HG03045 (cell line): Measurements from ENCODE around the gene MEIS2.

ENCODE experiments used
- ATAC-seq: cut with Tn5 transposase; IDR thresholded peaks from one replicate; pipeline ENCODE4 v1.9.1; 2021; ENCODE audit warnings: mild to moderate bottlenecking, moderate library complexity; ENCODE audit not compliant: unreplicated experiment

MEIS2 gene

DNA sequence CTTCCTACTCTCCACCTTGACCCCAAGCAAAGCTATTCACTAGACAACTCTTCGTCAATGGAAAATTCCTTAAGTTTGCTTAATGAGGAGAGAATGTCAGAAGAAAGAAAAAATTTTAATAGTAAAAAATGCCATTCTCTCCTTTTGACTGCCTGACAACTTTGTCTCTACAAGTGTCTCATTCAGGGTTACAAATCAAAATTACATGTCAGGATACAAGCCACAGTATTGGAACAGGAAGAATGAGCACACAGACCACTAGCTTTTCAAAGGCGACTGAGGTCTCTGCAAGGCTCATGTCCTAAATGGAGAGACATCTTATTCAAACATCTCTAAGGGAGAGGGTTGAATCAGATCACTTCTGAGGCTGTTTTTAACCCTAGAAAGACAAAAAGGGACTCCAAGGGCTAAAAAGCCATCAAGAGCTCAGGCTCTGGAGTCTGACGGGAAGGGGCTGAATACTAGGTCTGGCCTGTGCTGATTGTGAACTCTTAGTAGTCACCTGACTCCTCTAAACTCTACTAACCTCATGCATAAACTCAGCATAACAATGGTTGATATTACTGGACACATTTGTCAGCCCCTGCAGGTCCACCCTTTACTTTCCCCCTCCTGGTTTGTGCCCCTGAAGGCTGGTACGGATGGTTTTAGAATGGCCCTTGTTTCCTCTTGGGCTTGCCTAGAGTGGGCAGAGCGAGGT is 12.8 kb upstream of the MEIS2 start:
- ATAC-seq, result no peak

GRCh38 chr15:37112171-37112570 is 11.8 kb upstream of the MEIS2 start:
- ATAC-seq, result no peak

- ATAC-seq, result no peak
These were observed 11.0 kb upstream of the MEIS2 start for GRCh38 chr15:37111427-37111717.

DNA sequence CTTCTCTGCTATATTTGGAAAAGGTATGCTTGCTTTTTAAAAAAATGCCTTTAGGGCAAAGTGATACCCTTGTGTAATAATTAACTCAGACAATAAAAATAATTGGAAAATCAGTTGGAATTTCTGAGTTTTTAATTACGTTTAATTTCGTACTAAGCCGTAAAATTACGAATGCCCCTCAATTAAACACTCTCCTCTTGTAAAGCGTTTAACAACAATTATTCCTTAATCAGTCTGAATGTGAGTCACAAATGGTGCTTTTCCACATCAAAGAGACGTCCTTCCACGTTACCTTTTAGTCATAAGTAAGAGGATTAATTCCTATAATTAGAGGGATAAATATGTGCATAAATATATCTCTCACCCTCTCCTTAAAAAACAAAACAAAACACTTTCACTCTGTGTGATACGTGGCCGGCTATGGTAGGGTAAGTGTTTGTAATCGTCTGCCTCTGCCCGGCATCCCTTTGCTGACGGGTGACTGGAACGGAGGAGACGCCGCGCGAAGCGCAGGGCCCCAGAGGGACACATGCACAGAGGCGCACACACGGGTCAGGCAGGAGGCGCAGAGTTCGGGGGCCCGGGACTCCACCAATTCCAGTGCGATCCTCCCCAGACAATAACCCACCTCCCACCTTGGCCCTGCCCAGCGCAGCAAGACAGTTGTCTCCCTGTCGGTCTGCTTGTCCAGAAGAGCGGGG is 9.7 kb upstream of the MEIS2 start:
- no peak for ATAC-seq

DNA sequence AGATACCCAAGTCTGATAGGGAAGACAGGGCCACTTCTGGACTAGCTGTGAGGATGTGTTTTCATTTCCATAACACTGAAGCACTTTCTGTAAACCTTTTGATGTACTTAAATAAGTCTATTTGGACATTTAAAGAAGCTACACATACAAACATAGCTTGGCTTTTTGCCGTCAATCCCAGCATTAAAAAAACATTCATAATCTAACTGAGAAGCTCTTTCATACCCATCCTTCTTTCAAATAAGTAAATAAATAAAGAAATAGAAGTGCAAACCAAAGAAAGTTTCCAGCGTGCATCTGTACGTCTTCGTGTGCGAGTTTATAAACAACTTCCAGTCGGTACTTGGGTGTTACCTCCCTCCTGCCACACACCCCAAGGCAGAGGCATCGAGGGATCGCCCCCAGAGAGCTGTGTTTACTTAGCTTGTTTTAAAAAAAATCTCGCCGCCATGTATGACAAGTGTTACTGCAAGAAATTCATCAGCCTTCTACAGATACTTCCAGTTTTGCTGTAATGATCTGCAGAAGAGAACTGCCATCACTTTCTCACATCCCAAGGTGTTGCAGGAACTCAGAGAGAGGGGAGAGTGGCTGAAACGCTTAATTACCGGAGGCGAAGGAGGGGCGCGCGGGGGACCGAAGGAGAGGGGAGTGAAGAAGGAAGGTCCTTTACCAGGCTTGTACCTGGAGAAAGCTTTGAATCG is 9.0 kb upstream of the MEIS2 start:
- ATAC-seq, result no peak

GRCh38 chr15:37108381-37109167 is 8.2 kb upstream of the MEIS2 start:
- no peak for ATAC-seq

DNA sequence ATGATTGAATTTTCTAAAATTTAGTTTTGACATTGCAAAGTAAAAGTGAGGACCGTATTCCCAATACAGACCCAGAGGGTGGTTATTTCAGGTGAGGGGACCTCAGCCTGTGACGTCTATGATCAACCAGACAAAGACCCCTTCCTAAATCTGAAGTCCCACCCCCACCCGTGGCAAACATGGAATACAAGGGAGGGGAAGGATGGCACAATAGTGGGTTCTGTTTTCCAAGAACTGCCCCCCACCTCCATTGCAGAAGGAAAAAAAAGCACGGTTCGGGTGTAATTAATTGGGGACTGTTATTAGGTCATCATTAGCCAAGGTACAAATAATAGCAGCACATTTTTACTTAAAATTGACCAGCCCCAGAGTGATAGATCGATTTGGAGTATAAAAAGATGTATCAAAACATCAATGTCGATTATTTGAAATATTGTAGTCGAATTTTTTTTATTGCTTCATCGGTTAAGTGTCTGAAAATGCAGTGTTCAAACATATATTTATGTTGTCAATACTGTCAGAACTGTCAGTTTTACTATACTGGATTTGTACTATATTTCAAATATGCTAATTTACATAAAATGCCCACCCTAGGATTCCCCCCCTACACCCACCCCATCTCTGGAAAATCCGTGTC is 7.5 kb upstream of the MEIS2 start:
- no peak for ATAC-seq

GRCh38 chr15:37107071-37107743 is 6.9 kb upstream of the MEIS2 start:
- no peak for ATAC-seq

GRCh38 chr15:37106490-37107001 is 6.2 kb upstream of the MEIS2 start:
- ATAC-seq, result no peak

DNA sequence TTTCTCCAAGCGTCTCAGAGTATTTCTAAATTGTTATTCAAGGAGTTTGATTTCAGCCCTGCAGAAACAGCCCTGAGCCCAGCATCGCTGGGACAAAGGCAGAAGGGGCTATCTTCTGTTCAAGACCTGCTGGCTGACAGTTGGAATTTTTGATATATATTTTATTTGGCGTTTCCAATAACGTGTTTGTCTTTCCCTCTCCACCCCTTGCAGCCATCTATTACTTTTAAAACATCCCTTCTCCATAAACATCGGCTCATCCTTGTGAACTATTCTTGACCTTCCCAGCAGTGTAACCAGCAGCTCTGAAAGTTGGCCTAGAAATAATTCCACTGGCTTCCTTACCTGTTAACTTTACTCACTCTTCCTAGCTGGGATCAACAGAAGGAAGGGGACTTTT is 5.5 kb upstream of the MEIS2 start:
- ATAC-seq, result no peak

GRCh38 chr15:37105029-37105428 is 4.7 kb upstream of the MEIS2 start:
- ATAC-seq, result no peak

- ATAC-seq, result no peak
These were observed 4.2 kb upstream of the MEIS2 start for GRCh38 chr15:37104424-37104981.

DNA sequence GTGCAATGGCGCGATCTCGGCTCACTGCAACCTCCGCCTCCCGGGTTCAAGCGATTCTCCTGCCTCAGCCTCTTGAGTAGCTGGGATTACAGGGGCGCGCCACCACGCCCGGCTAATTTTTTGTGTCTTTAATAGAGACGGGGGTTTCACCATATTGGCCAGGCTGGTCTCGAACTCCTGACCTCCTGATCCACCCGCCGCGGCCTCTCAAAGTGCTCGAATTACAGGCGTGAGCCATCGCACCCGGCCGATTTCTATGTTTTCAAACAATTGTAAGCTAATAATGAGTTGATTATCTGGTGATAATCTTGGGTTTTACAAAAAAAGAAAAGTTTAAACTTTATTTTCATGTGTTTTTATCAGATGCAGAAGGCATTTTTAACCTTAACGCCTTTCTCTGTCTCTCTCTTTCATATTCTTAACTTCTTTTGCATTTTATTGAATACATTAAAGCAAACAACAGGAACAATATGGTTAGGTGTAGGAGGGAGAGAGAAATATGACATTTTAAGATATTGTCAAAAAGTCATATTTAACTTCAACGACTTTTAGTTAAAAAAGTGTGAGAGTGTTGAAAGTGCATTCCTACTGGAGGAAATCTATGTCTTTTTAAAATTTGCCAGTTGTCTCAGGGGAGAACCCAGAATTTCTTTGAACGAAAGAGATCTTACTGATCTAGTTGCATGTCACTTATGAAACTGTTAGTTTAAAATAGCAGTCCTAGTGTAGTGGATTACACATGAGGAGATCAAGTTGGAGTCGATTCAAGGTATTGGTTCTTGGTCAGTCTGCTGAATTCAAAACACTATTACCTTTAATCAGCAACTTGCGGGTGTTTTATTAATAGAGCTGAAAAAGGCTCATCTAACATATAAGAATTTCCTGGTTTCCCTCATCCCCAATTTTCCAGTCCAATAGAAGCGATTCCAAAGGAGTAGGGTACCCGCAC is 3.4 kb upstream of the MEIS2 start:
- no peak for ATAC-seq

DNA sequence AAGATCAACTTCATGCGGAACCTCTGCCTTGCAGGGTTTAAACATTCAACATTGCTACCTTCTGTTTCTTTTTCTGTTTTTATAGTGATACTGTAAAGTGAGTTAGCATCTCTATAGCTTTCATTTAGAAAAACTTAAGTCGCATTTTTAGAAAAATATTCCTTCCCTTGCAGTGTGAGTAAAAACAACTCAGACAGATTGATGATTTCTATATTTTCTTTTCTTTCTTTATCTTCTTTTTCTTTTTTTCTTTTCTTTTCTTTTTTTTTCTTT is 2.8 kb upstream of the MEIS2 start:
- ATAC-seq, result no peak

DNA sequence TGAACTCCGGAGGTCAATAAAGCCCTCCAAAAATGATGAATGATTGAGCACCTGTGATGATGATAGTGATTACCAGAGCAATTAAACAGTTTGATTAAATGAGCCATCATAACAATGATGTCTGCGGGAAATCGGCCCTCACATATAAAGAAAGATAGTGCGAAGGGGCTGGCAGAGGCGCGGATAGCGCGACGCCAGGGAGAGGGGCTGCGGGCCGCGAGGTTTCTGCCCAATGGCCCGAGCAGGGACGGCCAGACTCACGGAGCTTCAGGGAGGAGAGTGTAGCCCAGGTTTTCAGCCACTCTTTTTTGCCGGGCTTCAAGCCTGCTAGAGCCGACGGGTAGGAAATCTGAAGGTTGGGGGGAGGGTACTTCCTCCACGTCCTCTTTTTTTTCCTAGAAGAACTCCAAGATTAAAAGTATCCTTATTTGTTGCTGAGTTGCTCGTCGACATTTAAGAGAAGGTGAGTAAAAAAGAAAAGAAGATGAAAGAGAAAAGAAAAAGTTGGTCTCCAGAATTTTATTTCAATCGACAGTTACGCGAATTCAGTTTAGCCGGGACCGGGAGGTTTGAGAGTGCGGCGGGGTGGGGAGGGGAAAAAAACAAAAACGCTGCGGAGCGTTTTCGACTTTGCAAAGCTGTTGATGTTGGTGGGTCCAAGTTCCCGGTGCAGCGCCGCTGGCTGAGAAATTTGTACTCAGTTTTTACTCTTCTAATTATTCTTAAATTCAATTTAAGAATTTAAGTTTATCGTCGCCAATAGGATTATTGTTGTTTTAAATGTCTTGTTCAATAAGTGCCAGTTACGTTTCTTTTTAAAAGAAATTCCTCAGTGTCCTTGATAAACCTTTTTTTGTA is 2.2 kb upstream of the MEIS2 start:
- no peak for ATAC-seq

- no peak for ATAC-seq
These were observed 1.6 kb upstream of the MEIS2 start for GRCh38 chr15:37101980-37102304.

- ATAC-seq, result peak; percentile 15
These were observed 542 bp upstream of the MEIS2 start for GRCh38 chr15:37100966-37101215.

DNA sequence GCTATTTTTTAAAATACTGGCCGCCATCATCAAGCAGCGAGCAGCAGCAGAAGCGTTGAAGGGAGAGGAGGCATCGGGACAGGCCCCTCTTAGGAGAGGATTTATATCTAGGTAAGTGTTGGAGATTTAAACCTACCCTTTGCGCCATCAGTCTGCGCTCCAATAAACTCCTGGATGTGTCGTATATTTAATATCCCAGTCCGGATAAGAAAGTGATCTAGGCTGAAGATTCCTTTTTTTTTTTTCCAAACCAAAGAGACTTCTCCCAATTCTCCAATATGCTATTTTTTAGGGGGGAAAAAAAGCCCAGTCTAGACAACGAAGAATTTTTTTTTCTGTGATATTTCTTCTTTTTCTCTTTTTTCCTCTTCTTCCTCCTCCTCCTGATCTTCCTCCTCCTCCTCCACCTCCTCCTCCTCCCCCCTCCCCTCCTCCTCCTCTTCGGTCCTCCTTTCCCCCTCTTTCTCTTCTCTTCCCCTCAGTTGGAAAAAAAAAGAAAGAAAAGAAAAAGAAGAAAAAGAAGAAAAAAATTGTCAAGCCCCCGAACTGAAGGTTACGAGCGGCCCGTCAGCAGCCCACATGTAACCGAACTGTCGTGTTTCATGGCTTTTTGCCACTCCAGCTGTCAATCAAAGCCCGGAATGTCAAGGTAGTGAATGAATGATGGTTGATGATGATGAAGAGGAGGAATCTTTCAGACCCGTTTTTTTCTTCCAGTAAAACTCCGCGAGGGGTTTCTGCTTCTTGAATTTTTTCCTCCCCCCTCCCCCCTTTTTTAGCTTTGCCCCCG is 835 bp downstream of the MEIS2 start:
- ATAC-seq, result no peak
